GM23338 (cell line): ENCODE measurements around the gene RRP8.

ENCODE experiments used
- CREB1 ChIP-seq: fragments of 250-450 bp; sonication (Bioruptor Pico); IDR thresholded peaks from 2 replicates; pipeline ENCODE4 v1.5.0; 2020; ENCODE audit warnings: low read depth, mild to moderate bottlenecking, moderate library complexity
- ETS1 ChIP-seq: IDR thresholded peaks from 2 replicates; pipeline ENCODE4 v1.6.1; 2016; ENCODE audit warnings: antibody characterized with exemption
- EZH2 ChIP-seq: fragments of 200-600 bp; sonication (generic); IDR thresholded peaks from one replicate; pipeline ENCODE4 v1.8.0; 2017; ENCODE audit warnings: antibody characterized with exemption, mild to moderate bottlenecking, low read depth; ENCODE audit not compliant: unreplicated experiment
- EZH2phosphoT487 ChIP-seq: fragments of 200-600 bp; sonication (generic); IDR thresholded peaks from one replicate; pipeline ENCODE4 v1.8.1; 2018; ENCODE audit warnings: antibody characterized with exemption; ENCODE audit not compliant: unreplicated experiment
- JUNB ChIP-seq: IDR thresholded peaks from one replicate; pipeline ENCODE4 v1.6.1; 2016; ENCODE audit warnings: antibody characterized with exemption; ENCODE audit not compliant: unreplicated experiment
- NANOG ChIP-seq: IDR thresholded peaks from 2 replicates; pipeline ENCODE4 v1.6.1; 2016; ENCODE audit warnings: antibody characterized with exemption, borderline replicate concordance
- POLR2AphosphoS5 ChIP-seq: IDR thresholded peaks from 2 replicates; pipeline ENCODE4 v1.6.1; 2016; ENCODE audit warnings: antibody characterized with exemption, low read depth
- ZNF114 ChIP-seq: fragments of 250-450 bp; sonication (Bioruptor Pico); IDR thresholded peaks from 2 replicates; pipeline ENCODE4 v1.5.0; 2020; ENCODE audit warnings: mild to moderate bottlenecking, moderate library complexity
- ZNF331 ChIP-seq: fragments of 250-450 bp; sonication (Bioruptor Pico); IDR thresholded peaks from 2 replicates; pipeline ENCODE4 v1.5.0; 2020; ENCODE audit warnings: low read depth, mild to moderate bottlenecking, moderate library complexity
- TF ChIP-seq, protein P1 (sequence below), 2 experiments: fragments of 200-600 bp in 1 of 2; sonication (generic) in 1 of 2; conservative IDR thresholded peaks; 2 replicates each; pipeline versions ENCODE4 v1.5.1 to v1.6.1; 2016 to 2017; ENCODE audit warnings: antibody characterized with exemption in 2 of 2, low read depth in 2 of 2, mild to moderate bottlenecking in 2 of 2, moderate library complexity in 1 of 2
- TF ChIP-seq, protein P2 (sequence below): fragments of 250-450 bp; sonication (Bioruptor Pico); IDR thresholded peaks from 2 replicates; pipeline ENCODE4 v1.5.0; 2020; ENCODE audit warnings: mild to moderate bottlenecking, moderate library complexity
- TF ChIP-seq, protein P3 (sequence below): IDR thresholded peaks from one replicate; pipeline ENCODE4 v1.6.1; 2018; ENCODE audit warnings: antibody characterized with exemption; ENCODE audit not compliant: unreplicated experiment

GRCh38 chr11:6642957-6643356 is 39.5 kb upstream of the RRP8 start:
- TF ChIP-seq, protein P1, sequence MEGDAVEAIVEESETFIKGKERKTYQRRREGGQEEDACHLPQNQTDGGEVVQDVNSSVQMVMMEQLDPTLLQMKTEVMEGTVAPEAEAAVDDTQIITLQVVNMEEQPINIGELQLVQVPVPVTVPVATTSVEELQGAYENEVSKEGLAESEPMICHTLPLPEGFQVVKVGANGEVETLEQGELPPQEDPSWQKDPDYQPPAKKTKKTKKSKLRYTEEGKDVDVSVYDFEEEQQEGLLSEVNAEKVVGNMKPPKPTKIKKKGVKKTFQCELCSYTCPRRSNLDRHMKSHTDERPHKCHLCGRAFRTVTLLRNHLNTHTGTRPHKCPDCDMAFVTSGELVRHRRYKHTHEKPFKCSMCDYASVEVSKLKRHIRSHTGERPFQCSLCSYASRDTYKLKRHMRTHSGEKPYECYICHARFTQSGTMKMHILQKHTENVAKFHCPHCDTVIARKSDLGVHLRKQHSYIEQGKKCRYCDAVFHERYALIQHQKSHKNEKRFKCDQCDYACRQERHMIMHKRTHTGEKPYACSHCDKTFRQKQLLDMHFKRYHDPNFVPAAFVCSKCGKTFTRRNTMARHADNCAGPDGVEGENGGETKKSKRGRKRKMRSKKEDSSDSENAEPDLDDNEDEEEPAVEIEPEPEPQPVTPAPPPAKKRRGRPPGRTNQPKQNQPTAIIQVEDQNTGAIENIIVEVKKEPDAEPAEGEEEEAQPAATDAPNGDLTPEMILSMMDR (conservative IDR thresholded peaks at IDR 0.05; ENCODE audit: low read depth in 2 of 2), result no peak
- no peak for TF ChIP-seq POLR2AphosphoS5
- TF ChIP-seq ETS1, result no peak
- TF ChIP-seq EZH2, result no peak
- TF ChIP-seq, protein P2, sequence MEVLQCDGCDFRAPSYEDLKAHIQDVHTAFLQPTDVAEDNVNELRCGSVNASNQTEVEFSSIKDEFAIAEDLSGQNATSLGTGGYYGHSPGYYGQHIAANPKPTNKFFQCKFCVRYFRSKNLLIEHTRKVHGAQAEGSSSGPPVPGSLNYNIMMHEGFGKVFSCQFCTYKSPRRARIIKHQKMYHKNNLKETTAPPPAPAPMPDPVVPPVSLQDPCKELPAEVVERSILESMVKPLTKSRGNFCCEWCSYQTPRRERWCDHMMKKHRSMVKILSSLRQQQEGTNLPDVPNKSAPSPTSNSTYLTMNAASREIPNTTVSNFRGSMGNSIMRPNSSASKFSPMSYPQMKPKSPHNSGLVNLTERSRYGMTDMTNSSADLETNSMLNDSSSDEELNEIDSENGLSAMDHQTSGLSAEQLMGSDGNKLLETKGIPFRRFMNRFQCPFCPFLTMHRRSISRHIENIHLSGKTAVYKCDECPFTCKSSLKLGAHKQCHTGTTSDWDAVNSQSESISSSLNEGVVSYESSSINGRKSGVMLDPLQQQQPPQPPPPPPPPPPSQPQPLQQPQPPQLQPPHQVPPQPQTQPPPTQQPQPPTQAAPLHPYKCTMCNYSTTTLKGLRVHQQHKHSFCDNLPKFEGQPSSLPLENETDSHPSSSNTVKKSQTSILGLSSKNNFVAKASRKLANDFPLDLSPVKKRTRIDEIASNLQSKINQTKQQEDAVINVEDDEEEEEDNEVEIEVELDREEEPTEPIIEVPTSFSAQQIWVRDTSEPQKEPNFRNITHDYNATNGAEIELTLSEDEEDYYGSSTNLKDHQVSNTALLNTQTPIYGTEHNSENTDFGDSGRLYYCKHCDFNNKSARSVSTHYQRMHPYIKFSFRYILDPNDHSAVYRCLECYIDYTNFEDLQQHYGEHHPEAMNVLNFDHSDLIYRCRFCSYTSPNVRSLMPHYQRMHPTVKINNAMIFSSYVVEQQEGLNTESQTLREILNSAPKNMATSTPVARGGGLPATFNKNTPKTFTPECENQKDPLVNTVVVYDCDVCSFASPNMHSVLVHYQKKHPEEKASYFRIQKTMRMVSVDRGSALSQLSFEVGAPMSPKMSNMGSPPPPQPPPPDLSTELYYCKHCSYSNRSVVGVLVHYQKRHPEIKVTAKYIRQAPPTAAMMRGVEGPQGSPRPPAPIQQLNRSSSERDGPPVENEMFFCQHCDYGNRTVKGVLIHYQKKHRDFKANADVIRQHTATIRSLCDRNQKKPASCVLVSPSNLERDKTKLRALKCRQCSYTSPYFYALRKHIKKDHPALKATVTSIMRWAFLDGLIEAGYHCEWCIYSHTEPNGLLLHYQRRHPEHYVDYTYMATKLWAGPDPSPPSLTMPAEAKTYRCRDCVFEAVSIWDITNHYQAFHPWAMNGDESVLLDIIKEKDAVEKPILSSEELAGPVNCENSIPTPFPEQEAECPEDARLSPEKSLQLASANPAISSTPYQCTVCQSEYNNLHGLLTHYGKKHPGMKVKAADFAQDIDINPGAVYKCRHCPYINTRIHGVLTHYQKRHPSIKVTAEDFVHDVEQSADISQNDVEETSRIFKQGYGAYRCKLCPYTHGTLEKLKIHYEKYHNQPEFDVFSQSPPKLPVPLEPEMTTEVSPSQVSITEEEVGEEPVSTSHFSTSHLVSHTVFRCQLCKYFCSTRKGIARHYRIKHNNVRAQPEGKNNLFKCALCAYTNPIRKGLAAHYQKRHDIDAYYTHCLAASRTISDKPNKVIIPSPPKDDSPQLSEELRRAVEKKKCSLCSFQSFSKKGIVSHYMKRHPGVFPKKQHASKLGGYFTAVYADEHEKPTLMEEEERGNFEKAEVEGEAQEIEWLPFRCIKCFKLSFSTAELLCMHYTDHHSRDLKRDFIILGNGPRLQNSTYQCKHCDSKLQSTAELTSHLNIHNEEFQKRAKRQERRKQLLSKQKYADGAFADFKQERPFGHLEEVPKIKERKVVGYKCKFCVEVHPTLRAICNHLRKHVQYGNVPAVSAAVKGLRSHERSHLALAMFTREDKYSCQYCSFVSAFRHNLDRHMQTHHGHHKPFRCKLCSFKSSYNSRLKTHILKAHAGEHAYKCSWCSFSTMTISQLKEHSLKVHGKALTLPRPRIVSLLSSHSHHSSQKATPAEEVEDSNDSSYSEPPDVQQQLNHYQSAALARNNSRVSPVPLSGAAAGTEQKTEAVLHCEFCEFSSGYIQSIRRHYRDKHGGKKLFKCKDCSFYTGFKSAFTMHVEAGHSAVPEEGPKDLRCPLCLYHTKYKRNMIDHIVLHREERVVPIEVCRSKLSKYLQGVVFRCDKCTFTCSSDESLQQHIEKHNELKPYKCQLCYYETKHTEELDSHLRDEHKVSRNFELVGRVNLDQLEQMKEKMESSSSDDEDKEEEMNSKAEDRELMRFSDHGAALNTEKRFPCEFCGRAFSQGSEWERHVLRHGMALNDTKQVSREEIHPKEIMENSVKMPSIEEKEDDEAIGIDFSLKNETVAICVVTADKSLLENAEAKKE (CRISPR knock-in tag), result no peak
- TF ChIP-seq CREB1 (CRISPR knock-in tag), result no peak
- no peak for TF ChIP-seq ZNF331 (CRISPR knock-in tag)
- no peak for TF ChIP-seq EZH2phosphoT487
- TF ChIP-seq ZNF114 (CRISPR knock-in tag), result no peak
- TF ChIP-seq JUNB, result no peak
- TF ChIP-seq, protein P3, sequence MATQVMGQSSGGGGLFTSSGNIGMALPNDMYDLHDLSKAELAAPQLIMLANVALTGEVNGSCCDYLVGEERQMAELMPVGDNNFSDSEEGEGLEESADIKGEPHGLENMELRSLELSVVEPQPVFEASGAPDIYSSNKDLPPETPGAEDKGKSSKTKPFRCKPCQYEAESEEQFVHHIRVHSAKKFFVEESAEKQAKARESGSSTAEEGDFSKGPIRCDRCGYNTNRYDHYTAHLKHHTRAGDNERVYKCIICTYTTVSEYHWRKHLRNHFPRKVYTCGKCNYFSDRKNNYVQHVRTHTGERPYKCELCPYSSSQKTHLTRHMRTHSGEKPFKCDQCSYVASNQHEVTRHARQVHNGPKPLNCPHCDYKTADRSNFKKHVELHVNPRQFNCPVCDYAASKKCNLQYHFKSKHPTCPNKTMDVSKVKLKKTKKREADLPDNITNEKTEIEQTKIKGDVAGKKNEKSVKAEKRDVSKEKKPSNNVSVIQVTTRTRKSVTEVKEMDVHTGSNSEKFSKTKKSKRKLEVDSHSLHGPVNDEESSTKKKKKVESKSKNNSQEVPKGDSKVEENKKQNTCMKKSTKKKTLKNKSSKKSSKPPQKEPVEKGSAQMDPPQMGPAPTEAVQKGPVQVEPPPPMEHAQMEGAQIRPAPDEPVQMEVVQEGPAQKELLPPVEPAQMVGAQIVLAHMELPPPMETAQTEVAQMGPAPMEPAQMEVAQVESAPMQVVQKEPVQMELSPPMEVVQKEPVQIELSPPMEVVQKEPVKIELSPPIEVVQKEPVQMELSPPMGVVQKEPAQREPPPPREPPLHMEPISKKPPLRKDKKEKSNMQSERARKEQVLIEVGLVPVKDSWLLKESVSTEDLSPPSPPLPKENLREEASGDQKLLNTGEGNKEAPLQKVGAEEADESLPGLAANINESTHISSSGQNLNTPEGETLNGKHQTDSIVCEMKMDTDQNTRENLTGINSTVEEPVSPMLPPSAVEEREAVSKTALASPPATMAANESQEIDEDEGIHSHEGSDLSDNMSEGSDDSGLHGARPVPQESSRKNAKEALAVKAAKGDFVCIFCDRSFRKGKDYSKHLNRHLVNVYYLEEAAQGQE, result no peak
- TF ChIP-seq NANOG, result no peak
